Kidney epithelial cell (primary cell): ENCODE measurements around the gene SRSF8. TPM values are rescaled to one million over a fixed set of nuclear protein-coding genes. Genes with fewer than 3 reads are reported as not detected.

Experiments
- DNase-seq: peaks from one replicate; pipeline ENCODE4 v3.0.0-alpha.2; 2010; ENCODE audit warnings: low read depth
- H3K27me3 ChIP-seq: 2 replicates; pipeline ENCODE4 v1.6.0; 2011; ENCODE audit warnings: low read length; ENCODE audit not compliant: control insufficient read depth, insufficient read depth
- H3K36me3 ChIP-seq: 2 replicates; pipeline ENCODE4 v1.5.1; 2011; ENCODE audit warnings: low read length; ENCODE audit not compliant: control insufficient read depth, insufficient read depth
- H3K4me3 ChIP-seq: 2 replicates; pipeline ENCODE4 v1.5.1; 2011; ENCODE audit warnings: low read depth, mild to moderate bottlenecking, control low read depth, low read length
- CTCF ChIP-seq: IDR thresholded peaks from 2 replicates; pipeline ENCODE4 v1.5.1; 2011; ENCODE audit warnings: mild to moderate bottlenecking, moderate library complexity, low read length, control low read depth, inconsistent platforms; ENCODE audit not compliant: insufficient read depth, poor library complexity, severe bottlenecking
- total RNA-seq: library from RNA; depleted of rRNA; stranded (reverse); fragments of >200 nt; gene quantifications from 2 replicates; pipeline ENCODE4 v1.2.3, GENCODE V29; 2015

The SRSF8 gene
- total RNA-seq, 1 donor from 2014 or later, result 34.2 TPM

- H3K4me3 ChIP-seq, result no peak overlapping the region
- no peaks in the 10 kb centered on the region for H3K27me3 ChIP-seq
- no peak for DNase-seq
- TF ChIP-seq CTCF, result no peak
- H3K36me3 ChIP-seq, result no peaks in the 10 kb centered on the region
Measured at GRCh38 chr11:95101935-95102334, 35.2 kb downstream of the SRSF8 start.

- Histone ChIP-seq H3K27me3 (no peaks in the 10 kb centered on the region), H3K4me3 (no peak overlapping the region), H3K36me3 (no peaks in the 10 kb centered on the region)
- no peak for DNase-seq
- TF ChIP-seq CTCF, result no peak
Measured at GRCh38 chr11:95102733-95103132, 36.0 kb downstream of the SRSF8 start.

GRCh38 chr11:95103701-95104100 lies 37.0 kb downstream of the SRSF8 start:
- H3K27me3 ChIP-seq, result no peaks in the 10 kb centered on the region
- H3K36me3 ChIP-seq, result no peaks in the 10 kb centered on the region
- TF ChIP-seq CTCF, result no peak
- no peak for DNase-seq
- no peak overlapping the region for H3K4me3 ChIP-seq

GRCh38 chr11:95104121-95104830 lies 37.6 kb downstream of the SRSF8 start:
- TF ChIP-seq CTCF, result no peak
- no peaks in the 10 kb centered on the region for H3K27me3 ChIP-seq
- no peak for DNase-seq
- no peak overlapping the region for H3K4me3 ChIP-seq
- no peaks in the 10 kb centered on the region for H3K36me3 ChIP-seq

GRCh38 chr11:95104856-95105255 lies 38.1 kb downstream of the SRSF8 start:
- DNase-seq, result no peak

More at GRCh38 chr11:95104856-95105255, 38.1 kb downstream of the SRSF8 start:
- Histone ChIP-seq H3K4me3 (no peak overlapping the region), H3K27me3 (no peaks in the 10 kb centered on the region), H3K36me3 (no peaks in the 10 kb centered on the region)
- TF ChIP-seq CTCF, result no peak
